Measurements from ENCODE around the gene C6orf120.

The C6orf120 gene

GRCh38 chr6:169710009-169710408 lies 8.1 kb downstream of the C6orf120 start:
- H3K4me3 ChIP-seq (replicated peaks; ENCODE audit: low read depth, low read length) = no peak overlapping the region
- DNase-seq (ENCODE audit: extremely low read depth, low read depth) = no peak
- no peak for TF ChIP-seq CTCF (IDR thresholded peaks at IDR 0.05; ENCODE audit: low read depth, low read length, missing control alignments)

- H3K4me3 ChIP-seq (replicated peaks; ENCODE audit: low read depth, low read length) = no peak overlapping the region
- no peak for TF ChIP-seq CTCF (IDR thresholded peaks at IDR 0.05; ENCODE audit: low read depth, low read length, missing control alignments)
- DNase-seq (ENCODE audit: extremely low read depth, low read depth) = no peak
These were observed 12.3 kb downstream of the C6orf120 start for GRCh38 chr6:169714178-169714577.

GRCh38 chr6:169714595-169714994 lies 12.7 kb downstream of the C6orf120 start:
- TF ChIP-seq CTCF (IDR thresholded peaks at IDR 0.05; ENCODE audit: low read depth, low read length, missing control alignments) = no peak
- no peak overlapping the region for H3K4me3 ChIP-seq (replicated peaks; ENCODE audit: low read depth, low read length)

GRCh38 chr6:169719117-169719516 lies 17.2 kb downstream of the C6orf120 start:
- no peak overlapping the region for H3K4me3 ChIP-seq (replicated peaks; ENCODE audit: low read depth, low read length)
- TF ChIP-seq CTCF (IDR thresholded peaks at IDR 0.05; ENCODE audit: low read depth, low read length, missing control alignments) = no peak
- DNase-seq (ENCODE audit: extremely low read depth, low read depth) = no peak

More at GRCh38 chr6:169714595-169714994, 12.7 kb downstream of the C6orf120 start:
- no peak for DNase-seq (ENCODE audit: extremely low read depth, low read depth)

GRCh38 chr6:169720207-169720855 lies 18.4 kb downstream of the C6orf120 start:
- DNase-seq (ENCODE audit: extremely low read depth, low read depth) = no peak
- no peak for TF ChIP-seq CTCF (IDR thresholded peaks at IDR 0.05; ENCODE audit: low read depth, low read length, missing control alignments)
- H3K4me3 ChIP-seq (replicated peaks; ENCODE audit: low read depth, low read length) = no peak overlapping the region

GRCh38 chr6:169722362-169723199 lies 20.7 kb downstream of the C6orf120 start:
- no peak for TF ChIP-seq CTCF (IDR thresholded peaks at IDR 0.05; ENCODE audit: low read depth, low read length, missing control alignments)
- peak overlapping the region; percentile 66 for H3K4me3 ChIP-seq (replicated peaks; ENCODE audit: low read depth, low read length)
- no peak for DNase-seq (ENCODE audit: extremely low read depth, low read depth)
